HFF-Myc (cell line): ENCODE results near the gene SUPT6H.

Experiments
- DNase-seq: peaks from one replicate; pipeline ENCODE4 v3.0.0-alpha.2; 2011; ENCODE audit warnings: low read depth; ENCODE audit errors: extremely low read depth
- H3K4me3 ChIP-seq: replicated peaks from 2 replicates; pipeline ENCODE4 v1.5.1; 2011; ENCODE audit warnings: low read depth, mild to moderate bottlenecking, control low read depth, low read length
- TF ChIP-seq, protein P1 (sequence below): IDR thresholded peaks from 2 replicates; pipeline ENCODE4 v1.5.1; 2012; ENCODE audit warnings: mild to moderate bottlenecking, low read depth, low read length, control low read depth; ENCODE audit errors: missing control alignments

SUPT6H gene

GRCh38 chr17:28618464-28618863, 43.5 kb upstream of the SUPT6H start:
- no peak overlapping the region for H3K4me3 ChIP-seq
- DNase-seq: no peak
- TF ChIP-seq, protein P1, sequence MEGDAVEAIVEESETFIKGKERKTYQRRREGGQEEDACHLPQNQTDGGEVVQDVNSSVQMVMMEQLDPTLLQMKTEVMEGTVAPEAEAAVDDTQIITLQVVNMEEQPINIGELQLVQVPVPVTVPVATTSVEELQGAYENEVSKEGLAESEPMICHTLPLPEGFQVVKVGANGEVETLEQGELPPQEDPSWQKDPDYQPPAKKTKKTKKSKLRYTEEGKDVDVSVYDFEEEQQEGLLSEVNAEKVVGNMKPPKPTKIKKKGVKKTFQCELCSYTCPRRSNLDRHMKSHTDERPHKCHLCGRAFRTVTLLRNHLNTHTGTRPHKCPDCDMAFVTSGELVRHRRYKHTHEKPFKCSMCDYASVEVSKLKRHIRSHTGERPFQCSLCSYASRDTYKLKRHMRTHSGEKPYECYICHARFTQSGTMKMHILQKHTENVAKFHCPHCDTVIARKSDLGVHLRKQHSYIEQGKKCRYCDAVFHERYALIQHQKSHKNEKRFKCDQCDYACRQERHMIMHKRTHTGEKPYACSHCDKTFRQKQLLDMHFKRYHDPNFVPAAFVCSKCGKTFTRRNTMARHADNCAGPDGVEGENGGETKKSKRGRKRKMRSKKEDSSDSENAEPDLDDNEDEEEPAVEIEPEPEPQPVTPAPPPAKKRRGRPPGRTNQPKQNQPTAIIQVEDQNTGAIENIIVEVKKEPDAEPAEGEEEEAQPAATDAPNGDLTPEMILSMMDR: no peak

- TF ChIP-seq, protein P1: no peak
- DNase-seq: no peak
- no peak overlapping the region for H3K4me3 ChIP-seq
Observed at GRCh38 chr17:28620010-28620409, 42.0 kb upstream of the SUPT6H start.

DNA sequence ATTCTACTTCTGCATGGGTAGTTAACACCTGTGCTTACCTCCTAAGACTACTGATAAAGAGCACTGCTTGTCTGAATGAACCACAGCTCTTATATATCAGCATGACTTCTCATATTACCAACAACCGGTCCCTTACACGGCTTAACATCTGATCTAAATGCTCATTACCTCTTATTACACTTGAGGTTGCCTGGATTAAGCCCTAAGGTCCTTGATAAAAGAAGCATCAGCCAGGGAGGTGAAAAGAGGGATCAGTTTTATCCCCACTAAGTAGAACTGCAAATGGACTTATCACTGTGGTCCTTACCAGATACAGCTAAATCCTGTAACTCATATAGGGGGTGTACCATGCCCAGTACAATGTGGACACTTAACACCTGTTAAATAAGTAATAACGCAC, 39.8 kb upstream of the SUPT6H start:
- no peak for DNase-seq
- no peak overlapping the region for H3K4me3 ChIP-seq
- TF ChIP-seq, protein P1: no peak

DNA sequence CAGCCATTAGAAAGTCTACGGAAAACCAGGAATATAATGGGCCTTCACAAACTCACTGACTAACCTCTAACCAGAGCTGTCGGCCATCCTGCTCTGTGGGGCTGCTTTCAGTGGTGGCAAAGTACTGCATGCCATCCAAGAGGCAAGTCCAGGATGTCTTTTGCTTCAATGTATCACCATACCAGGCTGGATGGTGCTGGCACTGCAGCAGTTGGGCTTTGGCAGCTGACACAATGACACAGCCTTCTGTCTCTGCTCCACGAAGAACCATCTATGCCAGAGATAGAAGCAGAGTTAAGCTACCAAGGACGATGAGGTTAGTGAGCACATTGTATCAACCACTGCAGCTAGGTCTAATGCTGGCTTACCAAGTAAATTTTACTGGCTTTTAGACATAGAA, 38.3 kb upstream of the SUPT6H start:
- no peak for DNase-seq
- H3K4me3 ChIP-seq: no peak overlapping the region
- TF ChIP-seq, protein P1: no peak

DNA sequence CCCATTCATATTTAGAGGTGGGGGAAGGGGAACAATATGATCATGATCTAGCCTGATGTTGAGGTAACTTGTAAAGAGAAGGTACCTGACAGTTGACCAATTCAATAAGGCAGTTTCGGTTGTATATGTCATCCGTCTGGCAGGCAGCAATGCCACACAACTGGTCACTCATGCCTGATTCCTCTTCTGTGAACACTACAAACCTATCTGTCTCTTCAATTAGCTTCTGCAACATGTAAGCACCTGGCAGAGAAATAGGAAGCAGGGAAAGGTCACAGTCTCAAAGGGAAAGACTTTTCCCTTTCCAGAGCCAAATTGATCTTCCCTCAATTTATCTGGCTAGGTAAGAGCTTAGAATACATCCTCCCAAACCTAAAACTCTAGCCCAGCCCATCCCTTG, 37.9 kb upstream of the SUPT6H start:
- no peak for DNase-seq
- TF ChIP-seq, protein P1: no peak
- H3K4me3 ChIP-seq: no peak overlapping the region

DNA sequence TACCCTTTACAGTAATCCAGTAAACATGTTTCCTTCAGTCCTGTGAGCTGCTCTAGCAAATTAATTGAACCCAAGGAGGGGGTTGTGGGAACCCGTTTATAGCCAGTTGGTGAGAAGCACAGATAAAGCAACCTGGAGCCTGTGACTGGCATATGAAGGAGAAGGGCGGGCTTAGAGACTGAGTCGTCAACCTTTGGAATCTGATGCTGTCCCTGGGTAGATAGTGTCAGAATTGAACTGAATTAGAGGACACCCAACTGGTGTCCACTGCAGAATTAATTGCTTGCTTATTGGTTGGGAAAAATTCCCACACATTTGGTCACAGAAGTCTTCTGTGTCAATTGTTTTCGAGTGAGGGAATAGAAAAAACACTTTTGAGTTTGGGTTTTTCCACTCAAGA, 35.2 kb upstream of the SUPT6H start:
- H3K4me3 ChIP-seq: no peak overlapping the region

More for the DNA sequence above, 35.2 kb upstream of the SUPT6H start:
- no peak for DNase-seq
- TF ChIP-seq, protein P1: no peak
